Measurements from ENCODE around the gene ZDHHC14. TPM values are rescaled to one million over a fixed set of nuclear protein-coding genes. Genes with fewer than 3 reads are reported as not detected.
A peak's percentile ranks its signal among the peaks of the same experiment; 100 is the strongest.

The ZDHHC14 gene
- total RNA-seq, 4 donors from 2014 or later: 11.4 to 20.8 (median 15.6) TPM

DNA sequence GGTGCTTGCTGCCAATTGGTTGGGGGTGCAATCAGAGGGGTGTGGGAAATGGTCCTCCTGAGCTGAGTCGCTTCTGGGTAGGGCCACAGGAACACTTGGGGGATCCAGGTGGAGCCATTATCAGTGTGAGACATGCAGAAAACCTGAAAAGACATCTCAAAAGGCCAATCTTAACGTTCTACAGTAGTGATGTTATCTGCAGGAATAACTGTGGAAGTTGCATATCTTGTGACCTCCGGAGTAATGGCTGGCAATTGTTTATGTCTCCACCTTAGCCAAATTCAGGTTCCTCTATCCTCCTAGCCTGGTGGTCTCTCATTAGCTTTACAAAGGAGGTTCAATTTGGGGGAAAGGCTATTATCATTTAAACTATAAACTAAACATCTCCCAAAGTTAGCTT is 327.2 kb downstream of the ZDHHC14 start:
- WGBS, 2 donors: 72 to 75% methylated on average over 3 of the region's 3 CpGs
- Histone ChIP-seq H3K36me3 (no peaks in the 10 kb centered on the region), H3K27ac (no peak overlapping the region), H3K27me3 (no peaks in the 10 kb centered on the region), H3K9me3 (no peaks in the 10 kb centered on the region), H3K4me3 (no peak overlapping the region), H3K4me1 (peaks cover 0 to 7% (median 0%) of the 10 kb centered on the region in 4 donors)
- no peak for DNase-seq (ENCODE audit: low spot score in 2 of 2)
- TF ChIP-seq, protein P1, sequence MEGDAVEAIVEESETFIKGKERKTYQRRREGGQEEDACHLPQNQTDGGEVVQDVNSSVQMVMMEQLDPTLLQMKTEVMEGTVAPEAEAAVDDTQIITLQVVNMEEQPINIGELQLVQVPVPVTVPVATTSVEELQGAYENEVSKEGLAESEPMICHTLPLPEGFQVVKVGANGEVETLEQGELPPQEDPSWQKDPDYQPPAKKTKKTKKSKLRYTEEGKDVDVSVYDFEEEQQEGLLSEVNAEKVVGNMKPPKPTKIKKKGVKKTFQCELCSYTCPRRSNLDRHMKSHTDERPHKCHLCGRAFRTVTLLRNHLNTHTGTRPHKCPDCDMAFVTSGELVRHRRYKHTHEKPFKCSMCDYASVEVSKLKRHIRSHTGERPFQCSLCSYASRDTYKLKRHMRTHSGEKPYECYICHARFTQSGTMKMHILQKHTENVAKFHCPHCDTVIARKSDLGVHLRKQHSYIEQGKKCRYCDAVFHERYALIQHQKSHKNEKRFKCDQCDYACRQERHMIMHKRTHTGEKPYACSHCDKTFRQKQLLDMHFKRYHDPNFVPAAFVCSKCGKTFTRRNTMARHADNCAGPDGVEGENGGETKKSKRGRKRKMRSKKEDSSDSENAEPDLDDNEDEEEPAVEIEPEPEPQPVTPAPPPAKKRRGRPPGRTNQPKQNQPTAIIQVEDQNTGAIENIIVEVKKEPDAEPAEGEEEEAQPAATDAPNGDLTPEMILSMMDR (IDR thresholded peaks at IDR 0.05): no peak
- TF ChIP-seq EP300 (IDR thresholded peaks at IDR 0.05): no peak
- no peak for TF ChIP-seq POLR2A (IDR thresholded peaks at IDR 0.05)

DNA sequence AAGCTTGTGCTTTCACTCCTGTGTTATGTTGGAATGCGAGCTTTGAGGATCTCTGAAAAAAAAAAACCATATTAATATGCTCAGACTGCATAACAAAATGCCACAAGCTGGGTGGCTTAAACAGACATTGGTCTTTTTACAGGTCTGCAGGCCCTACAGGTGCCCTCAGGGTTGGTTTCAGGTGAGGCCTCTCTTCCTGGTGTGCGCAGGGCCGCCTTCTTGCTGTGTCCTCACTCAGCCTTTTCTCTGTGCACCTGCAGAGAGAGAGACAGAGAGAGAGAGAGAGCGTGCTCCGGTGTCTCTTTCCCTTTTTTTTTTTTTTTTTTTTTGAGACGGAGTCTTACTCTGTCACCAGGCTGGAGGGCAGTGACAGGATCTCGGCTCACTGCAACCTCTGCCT is 327.9 kb downstream of the ZDHHC14 start:
- no peak overlapping the region for H3K27ac ChIP-seq
- H3K27me3 ChIP-seq: no peaks in the 10 kb centered on the region
- 59 to 77% methylated on average over 7 of the region's 7 CpGs for WGBS, 2 donors
- DNase-seq (ENCODE audit: low spot score in 2 of 2): no peak
- H3K9me3 ChIP-seq: no peaks in the 10 kb centered on the region
- TF ChIP-seq POLR2A (IDR thresholded peaks at IDR 0.05): no peak
- TF ChIP-seq, protein P1 (IDR thresholded peaks at IDR 0.05): no peak
- no peak for TF ChIP-seq EP300 (IDR thresholded peaks at IDR 0.05)
- no peak overlapping the region for H3K4me3 ChIP-seq
- H3K36me3 ChIP-seq: no peaks in the 10 kb centered on the region
- H3K4me1 ChIP-seq: peaks cover 0 to 10% (median 0%) of the 10 kb centered on the region in 4 donors

DNA sequence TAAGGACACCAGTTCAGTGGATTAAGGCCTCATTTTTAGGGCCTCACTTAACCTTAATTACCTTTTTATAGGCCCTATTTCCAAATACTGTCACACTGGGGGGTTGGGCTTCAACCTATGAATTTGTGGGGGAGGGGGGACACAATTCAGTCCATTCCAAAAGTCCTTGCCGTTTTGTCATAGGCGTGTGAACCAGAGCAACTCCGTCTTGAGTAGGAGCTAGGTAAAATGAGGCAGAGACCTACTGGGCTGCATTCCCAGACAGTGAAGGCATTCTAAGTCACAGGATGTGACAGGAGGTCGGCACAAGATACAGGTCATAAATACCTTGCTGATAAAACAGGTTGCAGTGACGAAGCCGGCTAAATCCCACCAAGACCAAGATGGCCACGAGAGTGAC is 328.6 kb downstream of the ZDHHC14 start:
- no peak overlapping the region for H3K27ac ChIP-seq
- WGBS, 2 donors: 59 to 75% methylated on average over 7 of the region's 7 CpGs
- H3K4me1 ChIP-seq: peaks cover 0 to 17% (median 2%) of the 10 kb centered on the region in 4 donors
- H3K4me3 ChIP-seq: no peak overlapping the region
- no peaks in the 10 kb centered on the region for H3K9me3 ChIP-seq
- no peak for DNase-seq (ENCODE audit: low spot score in 2 of 2)
- TF ChIP-seq, protein P1 (IDR thresholded peaks at IDR 0.05): no peak
- no peaks in the 10 kb centered on the region for H3K36me3 ChIP-seq
- no peaks in the 10 kb centered on the region for H3K27me3 ChIP-seq

DNA sequence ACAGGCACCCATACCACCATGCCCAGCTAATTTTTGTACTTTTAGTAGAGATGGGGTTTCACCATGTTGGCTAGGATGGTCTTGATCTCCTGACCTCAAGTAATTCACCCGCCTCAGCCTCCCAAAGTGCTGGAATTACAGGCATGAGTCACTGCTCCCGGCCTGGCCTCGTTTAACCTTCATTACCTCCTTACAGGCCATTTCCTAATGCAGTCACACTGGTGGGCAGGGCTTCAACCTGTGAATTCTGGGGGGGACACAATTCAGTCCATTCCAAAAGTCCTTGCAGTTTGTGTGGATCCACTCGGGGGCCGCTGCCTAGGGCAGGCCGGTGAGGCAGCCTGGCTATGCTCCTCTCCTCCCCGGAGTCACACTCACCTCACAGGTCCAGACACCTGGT is 329.6 kb downstream of the ZDHHC14 start:
- DNase-seq (ENCODE audit: low spot score in 2 of 2): no peak

DNA sequence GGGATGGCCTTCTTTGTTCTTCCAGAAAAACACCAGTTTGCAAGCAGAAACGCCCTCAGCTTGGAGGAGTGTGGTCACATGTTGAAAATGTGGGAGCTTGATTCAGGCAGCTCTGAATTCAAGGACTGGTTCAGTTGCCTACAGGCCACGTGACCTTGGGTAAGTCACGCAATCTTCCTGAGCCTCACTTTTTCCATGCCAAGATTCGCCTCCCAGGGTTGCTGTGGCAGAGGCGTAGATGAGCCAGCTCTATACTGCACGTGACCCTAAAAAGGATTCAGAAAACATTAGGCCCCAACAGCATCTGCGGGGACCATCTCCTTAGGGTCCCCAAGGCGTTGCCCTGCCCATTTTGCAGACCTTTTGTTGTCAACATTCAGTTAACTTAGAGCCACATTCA is 330.1 kb downstream of the ZDHHC14 start:
- H3K27me3 ChIP-seq: no peaks in the 10 kb centered on the region
- H3K4me3 ChIP-seq: no peak overlapping the region
- no peaks in the 10 kb centered on the region for H3K36me3 ChIP-seq
- no peaks in the 10 kb centered on the region for H3K9me3 ChIP-seq
- 82 to 95% methylated on average over 8 of the region's 8 CpGs for WGBS, 2 donors
- DNase-seq (ENCODE audit: low spot score in 2 of 2): no peak
- no peak for TF ChIP-seq EP300 (IDR thresholded peaks at IDR 0.05)
- TF ChIP-seq POLR2A (IDR thresholded peaks at IDR 0.05): no peak
- TF ChIP-seq, protein P1 (IDR thresholded peaks at IDR 0.05): no peak
- H3K4me1 ChIP-seq: peaks cover 0 to 27% (median 5%) of the 10 kb centered on the region in 4 donors
- H3K27ac ChIP-seq: no peak overlapping the region

More for the DNA sequence above, 329.6 kb downstream of the ZDHHC14 start:
- peak in 1 of 2 donors; percentile 12 for TF ChIP-seq EP300 (IDR thresholded peaks at IDR 0.05)
- TF ChIP-seq, protein P1 (IDR thresholded peaks at IDR 0.05): no peak
- Histone ChIP-seq H3K27me3 (no peaks in the 10 kb centered on the region), H3K9me3 (no peaks in the 10 kb centered on the region), H3K36me3 (no peaks in the 10 kb centered on the region), H3K4me1 (peaks cover 0 to 24% (median 5%) of the 10 kb centered on the region in 4 donors), H3K27ac (no peak overlapping the region), H3K4me3 (no peak overlapping the region)
- WGBS, 2 donors: 62 to 85% methylated on average over 7 of the region's 7 CpGs
